B cell (primary cell): ENCODE measurements around the gene MBOAT1. TPM values are rescaled to one million over a fixed set of nuclear protein-coding genes. Genes with fewer than 3 reads are reported as not detected.

Source experiments
- ATAC-seq: fragments of 200-7000 bp; cut with Tn5 transposase; one replicate; pipeline ENCODE4 v1.10.0; 2021; ENCODE audit warnings: low read depth, mild to moderate bottlenecking, moderate number of reproducible peaks, moderate library complexity
- CTCF ChIA-PET: fragments of 350-600 bp; sonication (Branson Sonifier 250); formaldehyde crosslinking; loops from one replicate; lab custom pipeline; 2021; ENCODE audit warnings: antibody characterized with exemption, inconsistent platforms; lab: Charles Lee
- POLR2A ChIA-PET: fragments of 350-600 bp; sonication (Branson Sonifier 250); formaldehyde crosslinking; loops from one replicate; lab custom pipeline; 2021; ENCODE audit warnings: antibody characterized with exemption; lab: Charles Lee
- DNase-seq: peaks from one replicate; pipeline ENCODE4 v3.0.0; 2013
- H2AFZ ChIP-seq: 2 replicates; pipeline ENCODE4 v1.6.1; 2012; ENCODE audit warnings: mild to moderate bottlenecking, low read depth, low read length; ENCODE audit not compliant: insufficient read depth, poor library complexity, severe bottlenecking
- H3K27ac ChIP-seq, 2 donors: 1 replicate in 1 of 2; 2 replicates in 1 of 2; pipeline ENCODE4 v1.5.1; 2012 to 2013; ENCODE audit warnings: low read length in 2 of 2, mild to moderate bottlenecking in 2 of 2, moderate library complexity in 1 of 2
- H3K27me3 ChIP-seq, 4 experiments: fragments of 200-600 bp in 1 of 4; sonication (generic) in 1 of 4; replicated peaks in 1 of 4; 1 replicate in 2 of 4; 2 replicates in 2 of 4; pipeline versions ENCODE4 v1.6.1 to v1.7.0; 2013 to 2016; ENCODE audit warnings: low read length in 3 of 4, mild to moderate bottlenecking in 2 of 4, mixed read lengths in 1 of 4, moderate library complexity in 1 of 4; ENCODE audit not compliant: insufficient read depth in 4 of 4, control insufficient read depth in 3 of 4; ENCODE audit errors: control extremely low read depth in 1 of 4
- H3K36me3 ChIP-seq, 2 experiments: replicated peaks in 1 of 2; 1 replicate in 1 of 2; 2 replicates in 1 of 2; pipeline versions ENCODE4 v1.6.1 to v1.7.1; 2013; ENCODE audit warnings: low read length in 1 of 2; ENCODE audit not compliant: insufficient read depth in 2 of 2, control insufficient read depth in 1 of 2; ENCODE audit errors: control extremely low read depth in 1 of 2, extremely low read depth in 1 of 2
- H3K4me1 ChIP-seq, 2 donors: fragments of 200-600 bp in 1 of 2; sonication (generic) in 1 of 2; 1 replicate in 1 of 2; 2 replicates in 1 of 2; pipeline versions ENCODE4 v1.5.1 to v1.6.1; 2013 to 2017; ENCODE audit warnings: low read length in 2 of 2; ENCODE audit not compliant: control insufficient read depth in 2 of 2, insufficient read depth in 2 of 2
- H3K4me2 ChIP-seq: replicated peaks from 2 replicates; pipeline ENCODE3; 2012; ENCODE audit warnings: mild to moderate bottlenecking, low read depth, low read length; ENCODE audit not compliant: poor library complexity, severe bottlenecking
- H3K4me3 ChIP-seq, 5 experiments: fragments of 200-600 bp in 1 of 5; sonication (generic) in 1 of 5; 1 replicate in 3 of 5; 2 replicates in 2 of 5; pipeline versions ENCODE4 v1.5.1 to v1.7.0; 2011 to 2016; ENCODE audit warnings: low read length in 4 of 5, mild to moderate bottlenecking in 4 of 5, low read depth in 2 of 5, control low read depth in 1 of 5, moderate library complexity in 1 of 5; ENCODE audit not compliant: insufficient read depth in 1 of 5; ENCODE audit errors: control extremely low read depth in 1 of 5, extremely low read depth in 1 of 5
- H3K79me2 ChIP-seq: fragments of 200-600 bp; sonication (generic); one replicate; pipeline ENCODE4 v1.6.0; 2016; ENCODE audit warnings: low read length; ENCODE audit not compliant: control insufficient read depth, insufficient read depth
- H3K9ac ChIP-seq: fragments of 200-600 bp; sonication (generic); 2 replicates; pipeline ENCODE4 v1.6.1; 2017; ENCODE audit warnings: mild to moderate bottlenecking, low read length, moderate library complexity
- H3K9me3 ChIP-seq, 3 donors: one replicate each; pipeline versions ENCODE4 v1.6.1 to v1.7.1; 2013; ENCODE audit warnings: low read length in 2 of 3; ENCODE audit not compliant: control insufficient read depth in 2 of 3, insufficient read depth in 1 of 3; ENCODE audit errors: control extremely low read depth in 1 of 3
- H4K20me1 ChIP-seq: 2 replicates; pipeline ENCODE4 v1.6.0; 2012; ENCODE audit warnings: mild to moderate bottlenecking, low read length; ENCODE audit not compliant: insufficient read depth, control insufficient read depth, poor library complexity, severe bottlenecking
- H3K27ac Mint-ChIP-seq: one replicate; pipeline ENCODE4 v1.8.0; 2021; ENCODE audit warnings: mixed read lengths
- H3K27me3 Mint-ChIP-seq: one replicate; pipeline ENCODE4 v1.8.0; 2021; ENCODE audit warnings: mixed read lengths
- H3K4me1 Mint-ChIP-seq: one replicate; pipeline ENCODE4 v1.8.0; 2021; ENCODE audit warnings: mixed read lengths
- H3K4me3 Mint-ChIP-seq: one replicate; pipeline ENCODE4 v1.8.0; 2021; ENCODE audit warnings: mixed read lengths
- H3K9me3 Mint-ChIP-seq: one replicate; pipeline ENCODE4 v1.8.0; 2022; ENCODE audit warnings: mixed read lengths; ENCODE audit not compliant: insufficient read depth
- CTCF ChIP-seq: fragments of 200-600 bp; IDR thresholded peaks from one replicate; pipeline ENCODE4 v1.8.0; 2022; ENCODE audit warnings: antibody characterized with exemption, mild to moderate bottlenecking
- EZH2 ChIP-seq: IDR thresholded peaks from 2 replicates; pipeline ENCODE4 v1.6.1; 2012; ENCODE audit warnings: borderline replicate concordance, low read depth, mild to moderate bottlenecking, moderate library complexity, low read length; ENCODE audit not compliant: insufficient read depth, poor library complexity, severe bottlenecking
- WGBS: methylation state at CpG from one replicate; pipeline ENCODE4 v1.1.5; 2013; ENCODE audit warnings: missing lambda C conversion rate; ENCODE audit not compliant: insufficient coverage; 5-methylcytosine and 5-hydroxymethylcytosine counted together
- intact Hi-C: fragments of 100-400 bp; cut with micrococcal nuclease; formaldehyde crosslinking; loops from one replicate; pipeline ENCODE4 v1.10.0; 2022
- polyA plus RNA-seq: library from polyadenylated mRNA; depleted of rRNA; stranded (reverse); fragments of >200 nt; gene quantifications from 2 replicates; pipeline ENCODE4 v1.2.3, GENCODE V29; 2012
- total RNA-seq, 2 donors: library from RNA; stranded (reverse); fragments of 120-200 nt in 1 of 2; gene quantifications; 1 replicate in 1 of 2; 2 replicates in 1 of 2; pipeline versions ENCODE4 v1.2.3 to v1.2.4, GENCODE V29; 2013 to 2022

MBOAT1 gene
- total and polyA plus RNA-seq, 2 donors (not counting 1 experiment from before 2014, with no cell fraction given): 5.4 to 8.1 TPM

GRCh38 chr6:20084411-20084810, 127.9 kb downstream of the MBOAT1 start:
- Mint-ChIP-seq H3K4me1 (no peaks in the 10 kb centered on the region), H3K4me3 (no peak overlapping the region), H3K27me3 (peaks cover 6% of the 10 kb centered on the region), H3K27ac (no peak overlapping the region), H3K9me3 (peaks cover 5% of the 10 kb centered on the region)
- H3K4me2 ChIP-seq: no peak overlapping the region
- no peaks in the 10 kb centered on the region for H4K20me1 ChIP-seq
- TF ChIP-seq EZH2 (no peak), CTCF (no peak)
- no peak overlapping the region for H3K4me3 ChIP-seq
- no peaks in the 10 kb centered on the region for H3K36me3 ChIP-seq
- ChIA-PET POLR2A (no interaction called here), CTCF (no interaction called here)
- no peak overlapping the region for H2AFZ ChIP-seq
- no peak overlapping the region for H3K9ac ChIP-seq
- H3K9me3 ChIP-seq: peaks cover 0 to 7% (median 3%) of the 10 kb centered on the region in 3 donors
- DNase-seq (no peak), ATAC-seq (no peak)
- no peaks in the 10 kb centered on the region for H3K4me1 ChIP-seq
- H3K27me3 ChIP-seq: no peaks in the 10 kb centered on the region
- no peak overlapping the region for H3K27ac ChIP-seq
- H3K79me2 ChIP-seq: no peaks in the 10 kb centered on the region
- intact Hi-C loops: no loop called here

GRCh38 chr6:20071998-20072397, 140.3 kb downstream of the MBOAT1 start:
- CTCF ChIA-PET: no interaction called here
- Histone ChIP-seq H4K20me1 (no peaks in the 10 kb centered on the region), H3K36me3 (no peaks in the 10 kb centered on the region), H3K79me2 (no peaks in the 10 kb centered on the region), H3K27me3 (no peaks in the 10 kb centered on the region), H3K9ac (no peak overlapping the region), H3K4me1 (no peaks in the 10 kb centered on the region), H3K4me3 (no peak overlapping the region), H3K27ac (no peak overlapping the region), H3K9me3 (peaks cover 0 to 11% (median 0%) of the 10 kb centered on the region in 3 donors), H3K4me2 (no peak overlapping the region), H2AFZ (no peak overlapping the region)
- Mint-ChIP-seq H3K4me3 (no peak overlapping the region), H3K9me3 (peaks cover 8% of the 10 kb centered on the region), H3K27ac (no peak overlapping the region), H3K4me1 (no peaks in the 10 kb centered on the region), H3K27me3 (peaks cover 30% of the 10 kb centered on the region)
- WGBS: 89% methylated on average over 3 of the region's 6 CpGs
- intact Hi-C loops: no loop called here
- TF ChIP-seq EZH2: no peak
- TF ChIP-seq CTCF: no peak
- DNase-seq: no peak
- POLR2A ChIA-PET: no interaction called here
- no peak for ATAC-seq
